Pancreas (tissue), 10 donors: ENCODE measurements around the gene TFDP2. TPM values are rescaled to one million over a fixed set of nuclear protein-coding genes. Genes with fewer than 3 reads are reported as not detected.
"Not testable (repeated sequence)": the region's sequence is repeated elsewhere in the genome, so short reads cannot be mapped to it uniquely, and the experiment has no call there.

Experiments
- ATAC-seq, 4 donors: fragments of 200-7000 bp; cut with Tn5 transposase; one replicate each; pipeline versions ENCODE4 v1.8.0 to v1.9.1; 2020; ENCODE audit warnings: mild to moderate bottlenecking in 4 of 4, moderate library complexity in 4 of 4
- DNase-seq, 6 donors: peaks; one replicate each; pipeline ENCODE4 v3.0.0-alpha.2; 2020
- FAIRE-seq: peaks from 2 replicates; lab custom pipeline; 2012; peaks lifted over from hg19 to GRCh38; lab: Jason Lieb, UNC
- H3K27ac ChIP-seq, 4 donors: fragments of 200-600 bp; sonication (generic); 1 replicate in 3 of 4; 2 replicates in 1 of 4; pipeline versions ENCODE4 v1.5.0 to v1.8.0; 2020
- H3K27me3 ChIP-seq, 4 donors: fragments of 200-600 bp; one replicate each; pipeline ENCODE4 v1.8.0; 2021
- H3K36me3 ChIP-seq, 3 donors: fragments of 200-600 bp; sonication (generic) in 1 of 3; one replicate each; pipeline versions ENCODE4 v1.5.0 to v1.8.0; 2020 to 2021
- H3K4me1 ChIP-seq, 3 donors: fragments of 200-600 bp; one replicate each; pipeline ENCODE4 v1.8.0; 2021
- H3K4me3 ChIP-seq, 4 donors: fragments of 200-600 bp; sonication (generic) in 2 of 4; one replicate each; pipeline versions ENCODE4 v1.5.0 to v1.8.0; 2020 to 2021
- H3K9me3 ChIP-seq, 4 donors: fragments of 200-600 bp; one replicate each; pipeline ENCODE4 v1.8.0; 2021
- WGBS, 2 donors: extraction: QIAGEN DNeasy Blood & Tissue Kit; methylation state at CpG; one replicate each; pipeline ENCODE4 v1.1.7; 2013; 5-methylcytosine and 5-hydroxymethylcytosine counted together
- intact Hi-C, 3 donors: fragments of 100-400 bp; cut with DNase I; formaldehyde crosslinking; loops; one replicate each; pipeline versions ENCODE4 v1.11.1 to v1.14.2; 2022
- polyA plus RNA-seq, 2 donors: library from polyadenylated mRNA; stranded (reverse); fragments of 200-250 nt; gene quantifications; one replicate each; pipeline ENCODE4 v1.2.3, GENCODE V29; 2013
- total RNA-seq, 6 donors: library from RNA; stranded (reverse); fragmentation: NEBNext Ultra II Directional in 4 of 6; extraction: Animal tissue kit (Norgen Biotek cat#: 25700) in 4 of 6; gene quantifications; one replicate each; pipeline versions ENCODE4 v1.2.1 to v1.2.4, GENCODE V29; 2021 to 2023
- TF ChIP-seq, protein P1 (sequence below), 4 donors: fragments of 200-600 bp; sonication (generic) in 3 of 4; IDR thresholded peaks; one replicate each; pipeline versions ENCODE4 v1.5.0 to v1.8.0; 2021; ENCODE audit warnings: antibody characterized with exemption in 4 of 4
- donor health status: healthy with polysubstance abuse.
- donor health status: DM: no; HTN: no; CAD: no; lungs with moderate emphysema.
- donor health status: DM: no; HTN: no; CAD: no.
- donor health status: control.
- donor health status: control.
- donor health status: Bipolar disorder and iron deficiency.
- donor health status: DM: yes; HTN: yes; CAD: no.
- donor health status: DM: no; HTN: no; CAD: no.
- donor health status: DM: no; HTN: no; CAD: no.
- donor health status: DM: yes; HTN: yes; CAD: no.

TFDP2 gene
- total and polyA plus RNA-seq, 8 donors: 4.6 to 25.7 (median 16.8) TPM

DNA sequence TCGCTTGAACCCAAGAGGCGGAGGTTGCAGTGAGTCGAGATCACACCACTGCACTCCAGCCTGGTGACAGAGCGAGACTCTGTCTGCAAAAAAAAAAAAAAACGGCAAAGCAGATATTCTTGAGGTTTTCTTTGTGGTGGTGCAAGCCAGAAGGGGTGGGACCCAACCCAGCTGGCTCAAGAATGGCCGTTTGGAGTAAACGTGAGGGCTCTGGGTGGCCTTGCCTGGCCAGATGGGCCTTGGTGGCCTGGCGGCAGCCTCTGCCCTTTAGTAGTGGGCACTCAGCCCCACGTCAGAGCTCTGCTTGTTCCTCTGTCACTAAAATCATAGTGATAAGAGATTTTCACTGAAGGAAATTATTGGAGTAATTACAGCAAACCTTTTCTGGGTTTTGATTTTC lies 222.4 kb downstream of the TFDP2 start:
- TF ChIP-seq, protein P1, sequence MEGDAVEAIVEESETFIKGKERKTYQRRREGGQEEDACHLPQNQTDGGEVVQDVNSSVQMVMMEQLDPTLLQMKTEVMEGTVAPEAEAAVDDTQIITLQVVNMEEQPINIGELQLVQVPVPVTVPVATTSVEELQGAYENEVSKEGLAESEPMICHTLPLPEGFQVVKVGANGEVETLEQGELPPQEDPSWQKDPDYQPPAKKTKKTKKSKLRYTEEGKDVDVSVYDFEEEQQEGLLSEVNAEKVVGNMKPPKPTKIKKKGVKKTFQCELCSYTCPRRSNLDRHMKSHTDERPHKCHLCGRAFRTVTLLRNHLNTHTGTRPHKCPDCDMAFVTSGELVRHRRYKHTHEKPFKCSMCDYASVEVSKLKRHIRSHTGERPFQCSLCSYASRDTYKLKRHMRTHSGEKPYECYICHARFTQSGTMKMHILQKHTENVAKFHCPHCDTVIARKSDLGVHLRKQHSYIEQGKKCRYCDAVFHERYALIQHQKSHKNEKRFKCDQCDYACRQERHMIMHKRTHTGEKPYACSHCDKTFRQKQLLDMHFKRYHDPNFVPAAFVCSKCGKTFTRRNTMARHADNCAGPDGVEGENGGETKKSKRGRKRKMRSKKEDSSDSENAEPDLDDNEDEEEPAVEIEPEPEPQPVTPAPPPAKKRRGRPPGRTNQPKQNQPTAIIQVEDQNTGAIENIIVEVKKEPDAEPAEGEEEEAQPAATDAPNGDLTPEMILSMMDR (IDR thresholded peaks at IDR 0.05): no peak
- WGBS, 2 donors: 79 to 80% methylated on average over 9 of the region's 9 CpGs
- Histone ChIP-seq H3K36me3 (no peaks in the 10 kb centered on the region), H3K4me3 (no peak overlapping the region), H3K9me3 (no peaks in the 10 kb centered on the region), H3K27ac (no peak overlapping the region), H3K27me3 (no peaks in the 10 kb centered on the region), H3K4me1 (no peaks in the 10 kb centered on the region)
- DNase-seq: no peak
- FAIRE-seq: no peak
- ATAC-seq: no peak
- intact Hi-C loops: no loop called here

DNA sequence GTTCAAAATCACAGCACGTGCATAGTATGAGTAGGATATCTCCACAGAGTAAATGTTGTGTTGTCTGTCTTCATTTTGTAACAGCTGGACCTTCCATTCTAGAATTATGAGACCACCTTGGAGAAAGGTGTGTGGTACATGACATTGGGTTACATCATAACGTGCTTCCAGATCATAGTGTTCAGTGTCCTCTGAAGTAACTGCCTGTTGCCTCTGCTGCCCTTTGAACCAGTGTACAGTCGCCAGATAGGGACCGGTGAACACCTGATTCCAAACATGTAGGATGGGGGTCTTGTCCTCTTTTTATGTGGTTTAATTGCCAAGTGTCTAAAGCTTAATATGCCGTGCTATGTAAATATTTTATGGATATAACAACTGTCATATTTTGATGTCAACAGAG lies 223.7 kb downstream of the TFDP2 start:
- WGBS, 2 donors: 86 to 95% methylated on average over 5 of the region's 5 CpGs
- not testable (repeated sequence) for FAIRE-seq

DNA sequence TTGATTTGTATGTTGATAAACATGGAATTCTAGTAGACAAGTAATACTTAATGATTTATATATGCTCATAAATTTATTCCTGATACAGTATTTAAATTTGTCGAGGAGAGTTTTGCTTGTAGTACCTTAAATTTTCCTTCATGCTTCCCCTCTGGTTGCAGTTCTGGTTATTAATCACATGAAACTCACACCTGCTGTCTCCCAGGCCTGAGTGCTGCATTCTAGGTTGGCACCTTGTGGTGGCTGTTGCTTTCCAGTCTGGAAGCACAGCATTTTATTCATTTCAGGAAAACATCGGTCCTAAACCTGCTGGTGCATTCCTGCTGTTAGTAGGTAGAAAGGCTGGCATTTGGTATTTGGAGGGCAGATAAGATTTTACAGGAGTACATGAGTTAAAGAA lies 228.0 kb downstream of the TFDP2 start:
- intact Hi-C loops: no loop called here
- no peak for ATAC-seq
- Histone ChIP-seq H3K4me3 (no peak overlapping the region), H3K27ac (no peak overlapping the region), H3K36me3 (no peaks in the 10 kb centered on the region), H3K4me1 (no peaks in the 10 kb centered on the region), H3K27me3 (no peaks in the 10 kb centered on the region), H3K9me3 (no peaks in the 10 kb centered on the region)
- no peak for DNase-seq
- WGBS, 2 donors: 75 to 78% methylated on average over 2 of the region's 2 CpGs
- TF ChIP-seq, protein P1 (IDR thresholded peaks at IDR 0.05): no peak
- FAIRE-seq: no peak

More for the DNA sequence above, 223.7 kb downstream of the TFDP2 start:
- H3K27me3 ChIP-seq, intact Hi-C loops, H3K27ac ChIP-seq, H3K9me3 ChIP-seq, H3K4me3 ChIP-seq, DNase-seq, H3K4me1 ChIP-seq, ATAC-seq, H3K36me3 ChIP-seq: not testable (repeated sequence)

DNA sequence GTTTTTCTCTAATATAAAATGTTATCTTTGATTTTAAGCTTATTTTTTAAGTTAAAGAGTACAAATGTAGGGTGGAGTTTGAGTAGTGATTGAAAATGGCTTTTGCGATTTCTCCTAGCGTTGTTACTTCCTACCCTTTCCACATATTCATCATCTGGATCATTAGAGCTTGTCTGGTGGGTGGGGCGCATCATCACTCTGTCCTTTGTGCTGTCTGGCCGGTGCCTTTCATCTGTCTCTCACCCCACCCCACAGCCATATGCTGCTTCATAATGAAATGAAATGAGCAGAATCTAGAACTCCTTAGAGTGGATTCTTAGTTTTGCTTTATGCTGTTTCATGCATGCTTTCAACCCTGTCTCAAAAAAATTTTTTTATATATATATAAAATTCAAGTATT lies 228.6 kb downstream of the TFDP2 start:
- intact Hi-C loops: no loop called here
- Histone ChIP-seq H3K36me3 (no peaks in the 10 kb centered on the region), H3K4me3 (no peak overlapping the region), H3K27me3 (no peaks in the 10 kb centered on the region), H3K4me1 (no peaks in the 10 kb centered on the region), H3K9me3 (no peaks in the 10 kb centered on the region), H3K27ac (no peak overlapping the region)
- DNase-seq (no peak), FAIRE-seq (no peak), ATAC-seq (no peak)
- TF ChIP-seq, protein P1 (IDR thresholded peaks at IDR 0.05): no peak
- 95% methylated on average over 4 of the region's 4 CpGs for WGBS, 2 donors

DNA sequence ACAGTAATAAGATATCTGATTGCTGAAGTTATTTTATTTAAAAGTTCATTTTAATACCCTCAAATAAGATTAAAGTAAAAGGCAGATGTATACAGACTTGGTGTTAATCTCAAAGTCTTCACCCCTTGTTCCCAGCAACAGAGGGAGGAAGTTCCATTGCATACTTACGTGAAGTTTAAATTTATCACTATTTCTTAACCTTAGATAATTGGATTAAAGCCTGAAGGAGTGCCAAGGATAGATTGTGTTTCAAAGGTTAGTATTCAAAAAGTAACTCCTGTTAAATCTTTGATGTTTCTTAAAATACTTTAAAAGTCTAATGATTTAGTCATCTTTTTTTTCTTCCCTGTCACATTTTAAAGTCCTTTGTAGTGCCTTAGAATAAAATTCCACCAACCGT lies 233.6 kb downstream of the TFDP2 start:
- ATAC-seq (no peak), DNase-seq (no peak)
- H3K36me3 ChIP-seq: no peaks in the 10 kb centered on the region

More for the DNA sequence above, 233.6 kb downstream of the TFDP2 start:
- Histone ChIP-seq H3K4me1 (no peaks in the 10 kb centered on the region), H3K27ac (no peak overlapping the region), H3K27me3 (no peaks in the 10 kb centered on the region), H3K4me3 (no peak overlapping the region), H3K9me3 (no peaks in the 10 kb centered on the region)
- intact Hi-C loops: no loop called here
- TF ChIP-seq, protein P1 (IDR thresholded peaks at IDR 0.05): no peak
- no peak for FAIRE-seq
- WGBS, 2 donors: 79 to 82% methylated on average over 2 of the region's 2 CpGs
